Neural cell (in vitro differentiated cells): ENCODE measurements around the gene IL23R. TPM values are rescaled to one million over a fixed set of nuclear protein-coding genes. Genes with fewer than 3 reads are reported as not detected.

Experiments used
- H2AFZ ChIP-seq: fragments of 200-600, 300-800 bp; sonication (generic), shearing (Covaris generic); 2 replicates; pipeline ENCODE4 v1.6.0; 2014; ENCODE audit warnings: low read depth, mild to moderate bottlenecking, antibody characterized with exemption, low read length, moderate library complexity
- H3F3A ChIP-seq: fragments of 200-600 bp; shearing (Covaris generic); 2 replicates; pipeline ENCODE4 v1.6.1; 2016; ENCODE audit warnings: mild to moderate bottlenecking, moderate library complexity, mixed read lengths, antibody characterized with exemption, low read length; ENCODE audit not compliant: insufficient read depth, poor library complexity, severe bottlenecking
- H3K27ac ChIP-seq: fragments of 200-600, 300-800 bp; sonication (generic), shearing (Covaris generic); 2 replicates; pipeline ENCODE4 v1.5.1; 2014; ENCODE audit warnings: mild to moderate bottlenecking, low read length, moderate library complexity
- H3K27me3 ChIP-seq: fragments of 300-800, 200-600 bp; sonication (generic), shearing (Covaris generic); 2 replicates; pipeline ENCODE4 v1.6.0; 2014; ENCODE audit warnings: mild to moderate bottlenecking, low read depth, low read length, moderate library complexity; ENCODE audit not compliant: insufficient read depth
- H3K36me3 ChIP-seq: fragments of 300-800, 200-600 bp; sonication (generic), shearing (Covaris generic); 2 replicates; pipeline ENCODE4 v1.5.1; 2014; ENCODE audit warnings: mild to moderate bottlenecking, antibody characterized with exemption, low read length, moderate library complexity; ENCODE audit not compliant: insufficient read depth
- H3K4me2 ChIP-seq: fragments of 300-800, 200-600 bp; sonication (generic), shearing (Covaris generic); 2 replicates; pipeline ENCODE4 v1.6.0; 2014; ENCODE audit warnings: mild to moderate bottlenecking, low read length
- H3K4me3 ChIP-seq: fragments of 300-800, 200-600 bp; sonication (generic), shearing (Covaris generic); 2 replicates; pipeline ENCODE4 v1.5.1; 2014; ENCODE audit warnings: mild to moderate bottlenecking, low read length, moderate library complexity
- H3K79me2 ChIP-seq: fragments of 200-600 bp; shearing (Covaris generic); replicated peaks from 2 replicates; pipeline ENCODE4 v1.6.0; 2014; ENCODE audit warnings: mild to moderate bottlenecking, low read length, moderate library complexity; ENCODE audit not compliant: insufficient read depth
- H3K9ac ChIP-seq: fragments of 300-800, 200-600 bp; sonication (generic), shearing (Covaris generic); 2 replicates; pipeline ENCODE4 v1.6.1; 2016; ENCODE audit warnings: mild to moderate bottlenecking, low read length, mixed read lengths
- H3K9me2 ChIP-seq: fragments of 200-600 bp; shearing (Covaris generic); 2 replicates; pipeline ENCODE4 v1.6.1; 2016; ENCODE audit warnings: mild to moderate bottlenecking, low read length, mixed read lengths; ENCODE audit not compliant: insufficient read depth
- H3K9me3 ChIP-seq: fragments of 200-600, 300-800 bp; sonication (generic), shearing (Covaris generic); 2 replicates; pipeline ENCODE4 v1.6.1; 2016; ENCODE audit warnings: mild to moderate bottlenecking, mixed run types, low read length, moderate library complexity, mixed read lengths
- H4K20me1 ChIP-seq: fragments of 200-600 bp; shearing (Covaris generic); 2 replicates; pipeline ENCODE4 v1.6.1; 2016; ENCODE audit warnings: mild to moderate bottlenecking, mixed run types; ENCODE audit not compliant: insufficient read depth
- EP300 ChIP-seq: fragments of 450-650 bp; conservative IDR thresholded peaks from 2 replicates; pipeline ENCODE4 v1.6.1; 2014; ENCODE audit warnings: antibody characterized with exemption, mild to moderate bottlenecking, moderate library complexity; ENCODE audit not compliant: poor library complexity, severe bottlenecking
- EZH2 ChIP-seq: fragments of 200-600, 300-800 bp; shearing (Covaris generic), sonication (generic); IDR thresholded peaks from 2 replicates; pipeline ENCODE4 v1.6.1; 2014; ENCODE audit warnings: antibody characterized with exemption, low read length, borderline replicate concordance, mild to moderate bottlenecking; ENCODE audit not compliant: insufficient read depth, poor library complexity, severe bottlenecking
- MXI1 ChIP-seq: fragments of 450-650 bp; conservative IDR thresholded peaks from 2 replicates; pipeline ENCODE4 v1.6.1; 2014; ENCODE audit warnings: antibody characterized with exemption, mild to moderate bottlenecking; ENCODE audit not compliant: poor library complexity, severe bottlenecking
- POLR2AphosphoS5 ChIP-seq: IDR thresholded peaks from 2 replicates; pipeline ENCODE4 v1.6.1; 2012
- RAD21 ChIP-seq: fragments of 450-650 bp; conservative IDR thresholded peaks from 2 replicates; pipeline ENCODE4 v1.6.1; 2014; ENCODE audit warnings: antibody characterized with exemption, mild to moderate bottlenecking, moderate library complexity
- TAF1 ChIP-seq: IDR thresholded peaks from 2 replicates; pipeline ENCODE4 v1.6.1; 2012; ENCODE audit warnings: low read depth
- polyA plus RNA-seq: library from polyadenylated mRNA; depleted of rRNA; stranded (reverse); fragments of >200 nt; gene quantifications from 2 replicates; pipeline ENCODE4 v1.2.3, GENCODE V29; 2014
- TF ChIP-seq, protein P1 (sequence below): IDR thresholded peaks from 2 replicates; pipeline ENCODE4 v1.6.1; 2012; ENCODE audit warnings: borderline replicate concordance
- TF ChIP-seq, protein P2 (sequence below): fragments of 450-650 bp; IDR thresholded peaks from 2 replicates; pipeline ENCODE4 v1.5.1; 2014; ENCODE audit warnings: antibody characterized with exemption, mild to moderate bottlenecking, moderate library complexity; ENCODE audit not compliant: poor library complexity, severe bottlenecking

The IL23R gene
- polyA plus RNA-seq, 1 donor from 2014 or later = not detected

DNA sequence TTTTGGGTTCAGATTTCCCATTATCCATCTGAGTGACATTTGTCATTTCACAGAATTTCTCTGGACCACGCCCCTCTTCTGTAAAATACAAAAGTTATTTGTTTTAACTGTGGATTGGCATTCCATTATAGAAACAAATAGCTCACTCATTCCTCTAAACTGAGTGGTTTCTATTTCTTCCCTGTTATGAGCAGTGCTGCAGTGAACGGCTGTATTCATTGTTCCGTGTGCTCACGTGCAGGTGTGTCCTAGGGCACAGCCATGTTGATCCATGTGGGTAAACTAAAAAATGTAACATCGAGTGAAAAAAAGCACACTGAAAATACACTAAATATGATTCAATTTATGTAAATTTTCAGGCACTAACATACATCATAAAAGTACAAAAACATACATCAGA is 114.4 kb downstream of the IL23R start:
- H3K79me2 ChIP-seq = no peaks in the 10 kb centered on the region
- no peaks in the 10 kb centered on the region for H3K9me3 ChIP-seq
- H3K9me2 ChIP-seq = no peaks in the 10 kb centered on the region
- no peak overlapping the region for H2AFZ ChIP-seq
- TF ChIP-seq, protein P1, sequence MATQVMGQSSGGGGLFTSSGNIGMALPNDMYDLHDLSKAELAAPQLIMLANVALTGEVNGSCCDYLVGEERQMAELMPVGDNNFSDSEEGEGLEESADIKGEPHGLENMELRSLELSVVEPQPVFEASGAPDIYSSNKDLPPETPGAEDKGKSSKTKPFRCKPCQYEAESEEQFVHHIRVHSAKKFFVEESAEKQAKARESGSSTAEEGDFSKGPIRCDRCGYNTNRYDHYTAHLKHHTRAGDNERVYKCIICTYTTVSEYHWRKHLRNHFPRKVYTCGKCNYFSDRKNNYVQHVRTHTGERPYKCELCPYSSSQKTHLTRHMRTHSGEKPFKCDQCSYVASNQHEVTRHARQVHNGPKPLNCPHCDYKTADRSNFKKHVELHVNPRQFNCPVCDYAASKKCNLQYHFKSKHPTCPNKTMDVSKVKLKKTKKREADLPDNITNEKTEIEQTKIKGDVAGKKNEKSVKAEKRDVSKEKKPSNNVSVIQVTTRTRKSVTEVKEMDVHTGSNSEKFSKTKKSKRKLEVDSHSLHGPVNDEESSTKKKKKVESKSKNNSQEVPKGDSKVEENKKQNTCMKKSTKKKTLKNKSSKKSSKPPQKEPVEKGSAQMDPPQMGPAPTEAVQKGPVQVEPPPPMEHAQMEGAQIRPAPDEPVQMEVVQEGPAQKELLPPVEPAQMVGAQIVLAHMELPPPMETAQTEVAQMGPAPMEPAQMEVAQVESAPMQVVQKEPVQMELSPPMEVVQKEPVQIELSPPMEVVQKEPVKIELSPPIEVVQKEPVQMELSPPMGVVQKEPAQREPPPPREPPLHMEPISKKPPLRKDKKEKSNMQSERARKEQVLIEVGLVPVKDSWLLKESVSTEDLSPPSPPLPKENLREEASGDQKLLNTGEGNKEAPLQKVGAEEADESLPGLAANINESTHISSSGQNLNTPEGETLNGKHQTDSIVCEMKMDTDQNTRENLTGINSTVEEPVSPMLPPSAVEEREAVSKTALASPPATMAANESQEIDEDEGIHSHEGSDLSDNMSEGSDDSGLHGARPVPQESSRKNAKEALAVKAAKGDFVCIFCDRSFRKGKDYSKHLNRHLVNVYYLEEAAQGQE = no peak
- TF ChIP-seq EZH2 = no peak
- no peaks in the 10 kb centered on the region for H3K36me3 ChIP-seq
- H3K4me2 ChIP-seq = no peak overlapping the region
- H3K4me3 ChIP-seq = no peak overlapping the region
- no peaks in the 10 kb centered on the region for H3F3A ChIP-seq
- H4K20me1 ChIP-seq = no peaks in the 10 kb centered on the region
- no peak overlapping the region for H3K9ac ChIP-seq
- no peak overlapping the region for H3K27ac ChIP-seq
- no peaks in the 10 kb centered on the region for H3K27me3 ChIP-seq

DNA sequence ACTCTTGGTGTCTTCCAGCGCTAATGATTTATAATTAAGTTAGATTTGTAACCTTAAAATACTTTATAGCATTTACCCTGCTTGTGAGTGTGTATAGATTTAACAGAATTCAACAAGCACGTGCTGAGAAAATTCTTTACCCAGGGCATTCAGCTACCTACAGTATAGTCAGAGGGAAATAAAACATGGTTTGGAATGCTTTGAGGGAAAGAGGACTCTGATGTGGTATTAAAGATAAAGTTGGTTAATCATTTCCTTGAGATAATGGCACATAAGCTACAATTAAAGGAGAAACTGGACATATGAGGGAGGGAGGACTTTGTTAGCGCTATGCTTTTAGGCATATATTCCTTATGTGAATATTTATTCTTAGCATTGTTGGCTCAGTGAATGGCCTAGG is 115.0 kb downstream of the IL23R start:
- Histone ChIP-seq H3K4me2 (no peak overlapping the region), H3K27ac (no peak overlapping the region), H3K27me3 (no peaks in the 10 kb centered on the region), H3F3A (no peaks in the 10 kb centered on the region), H3K36me3 (no peaks in the 10 kb centered on the region), H3K4me3 (no peak overlapping the region), H3K9me2 (no peaks in the 10 kb centered on the region), H4K20me1 (no peaks in the 10 kb centered on the region), H2AFZ (no peak overlapping the region), H3K79me2 (no peaks in the 10 kb centered on the region), H3K9me3 (no peaks in the 10 kb centered on the region), H3K9ac (no peak overlapping the region)
- TF ChIP-seq MXI1 = no peak
- no peak for TF ChIP-seq TAF1
- TF ChIP-seq, protein P2, sequence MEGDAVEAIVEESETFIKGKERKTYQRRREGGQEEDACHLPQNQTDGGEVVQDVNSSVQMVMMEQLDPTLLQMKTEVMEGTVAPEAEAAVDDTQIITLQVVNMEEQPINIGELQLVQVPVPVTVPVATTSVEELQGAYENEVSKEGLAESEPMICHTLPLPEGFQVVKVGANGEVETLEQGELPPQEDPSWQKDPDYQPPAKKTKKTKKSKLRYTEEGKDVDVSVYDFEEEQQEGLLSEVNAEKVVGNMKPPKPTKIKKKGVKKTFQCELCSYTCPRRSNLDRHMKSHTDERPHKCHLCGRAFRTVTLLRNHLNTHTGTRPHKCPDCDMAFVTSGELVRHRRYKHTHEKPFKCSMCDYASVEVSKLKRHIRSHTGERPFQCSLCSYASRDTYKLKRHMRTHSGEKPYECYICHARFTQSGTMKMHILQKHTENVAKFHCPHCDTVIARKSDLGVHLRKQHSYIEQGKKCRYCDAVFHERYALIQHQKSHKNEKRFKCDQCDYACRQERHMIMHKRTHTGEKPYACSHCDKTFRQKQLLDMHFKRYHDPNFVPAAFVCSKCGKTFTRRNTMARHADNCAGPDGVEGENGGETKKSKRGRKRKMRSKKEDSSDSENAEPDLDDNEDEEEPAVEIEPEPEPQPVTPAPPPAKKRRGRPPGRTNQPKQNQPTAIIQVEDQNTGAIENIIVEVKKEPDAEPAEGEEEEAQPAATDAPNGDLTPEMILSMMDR = no peak
- TF ChIP-seq RAD21 = no peak
- TF ChIP-seq EZH2 = no peak
- no peak for TF ChIP-seq EP300
- no peak for TF ChIP-seq POLR2AphosphoS5

DNA sequence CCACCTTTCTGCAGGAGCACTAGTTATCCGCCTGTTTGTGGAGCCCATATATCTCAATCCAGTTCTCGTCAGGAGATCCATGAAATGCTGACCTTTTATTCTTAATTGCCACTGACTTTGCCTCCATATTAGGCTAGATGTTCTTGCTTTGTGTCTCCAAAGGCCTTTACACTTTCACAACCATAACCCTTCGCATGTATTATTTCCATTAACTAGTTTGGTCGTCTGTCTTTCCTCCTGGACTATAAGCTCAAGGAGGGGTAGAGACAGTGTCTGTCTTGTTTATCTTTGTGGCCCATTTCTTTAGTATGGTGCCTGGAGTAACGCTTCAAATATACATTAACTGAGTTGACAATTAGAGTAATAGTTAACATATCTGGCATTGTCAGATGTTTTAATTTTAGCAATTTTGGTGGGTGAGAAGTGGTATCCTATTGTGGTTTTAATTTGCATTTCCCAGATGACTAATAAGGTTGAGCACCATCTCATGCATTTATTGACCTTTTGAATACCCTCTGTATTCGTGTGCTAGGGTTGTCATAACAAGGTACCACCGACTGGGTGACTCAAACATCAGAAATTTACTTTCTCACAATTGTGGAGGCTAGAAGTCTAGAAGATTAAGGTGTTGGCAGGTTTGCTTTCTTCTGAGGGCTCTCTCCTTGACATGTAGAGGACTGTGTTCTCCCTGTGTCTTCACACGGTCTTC is 119.7 kb downstream of the IL23R start:
- no peak overlapping the region for H2AFZ ChIP-seq
- H3K4me2 ChIP-seq = no peak overlapping the region
- no peak overlapping the region for H3K4me3 ChIP-seq
- H3K9me2 ChIP-seq = no peaks in the 10 kb centered on the region
- H3K27me3 ChIP-seq = no peaks in the 10 kb centered on the region
- H4K20me1 ChIP-seq = no peaks in the 10 kb centered on the region
- H3K9me3 ChIP-seq = no peaks in the 10 kb centered on the region
- no peaks in the 10 kb centered on the region for H3K79me2 ChIP-seq
- H3K36me3 ChIP-seq = no peaks in the 10 kb centered on the region
- TF ChIP-seq EZH2 (no peak), POLR2AphosphoS5 (no peak), EP300 (no peak), MXI1 (no peak), TAF1 (no peak), RAD21 (no peak)
- TF ChIP-seq, protein P2 = no peak
- no peak overlapping the region for H3K9ac ChIP-seq
- no peak overlapping the region for H3K27ac ChIP-seq
- no peaks in the 10 kb centered on the region for H3F3A ChIP-seq
